Lower leg skin (tissue), 4 donors: ENCODE data around the gene TEN1. TPM values are rescaled to one million over a fixed set of nuclear protein-coding genes. Genes with fewer than 3 reads are reported as not detected.

Experiments used
- DNase-seq, 2 donors: peaks; one replicate each; pipeline ENCODE4 v3.0.0-alpha.2; 2019; ENCODE audit warnings: low spot score in 2 of 2
- H3K4me3 ChIP-seq: fragments of 200-600 bp; sonication (generic); 2 replicates; pipeline ENCODE4 v1.5.1; 2017; ENCODE audit warnings: mild to moderate bottlenecking, low read depth; ENCODE audit not compliant: poor library complexity, severe bottlenecking
- CTCF ChIP-seq, 3 donors: fragments of 450-650 bp; IDR thresholded peaks; one replicate each; pipeline ENCODE4 v1.5.1; 2016; ENCODE audit warnings: antibody characterized with exemption in 3 of 3, mild to moderate bottlenecking in 3 of 3, moderate library complexity in 2 of 3
- POLR2A ChIP-seq, 2 donors: fragments of 450-650 bp; IDR thresholded peaks; one replicate each; pipeline ENCODE4 v1.6.1; 2016 to 2017; ENCODE audit warnings: antibody characterized with exemption in 2 of 2, mild to moderate bottlenecking in 1 of 2, moderate library complexity in 1 of 2
- WGBS, 2 donors: methylation state at CpG; one replicate each; pipeline ENCODE4 v1.1.5; 2018; 5-methylcytosine and 5-hydroxymethylcytosine counted together
- intact Hi-C: fragments of 100-400 bp; cut with DNase I; formaldehyde crosslinking; loops from one replicate; pipeline ENCODE4 v1.15.0; 2023; ENCODE audit warnings: low total_unique reads
- total RNA-seq, 4 donors: library from RNA; depleted of rRNA; stranded (reverse); fragments of >200 nt; gene quantifications; one replicate each; pipeline ENCODE4 v1.1.0, GENCODE V29; 2016

TEN1 gene
- total RNA-seq, 4 donors from 2014 or later: 43.7 to 57.9 (median 49.7) TPM

- WGBS, 2 donors: 89 to 92% methylated on average over 36 to 37 of the region's 39 CpGs
- DNase-seq: no peak
- no peak overlapping the region for H3K4me3 ChIP-seq
- intact Hi-C loops: loop anchor here (5.0 kb wide), 1 partner anchor 100 kb away; no protein-coding TSS in a partner anchor
- TF ChIP-seq CTCF (IDR thresholded peaks at IDR 0.05) (no peak), POLR2A (IDR thresholded peaks at IDR 0.05) (no peak)
Measured at GRCh38 chr17:76007131-76007849, 28.2 kb downstream of the TEN1 start.

- 81 to 86% methylated on average over 16 of the region's 16 CpGs for WGBS, 2 donors
- no peak for DNase-seq
- no peak for TF ChIP-seq POLR2A (IDR thresholded peaks at IDR 0.05)
- no peak for TF ChIP-seq CTCF (IDR thresholded peaks at IDR 0.05)
- intact Hi-C loops: loop anchor here (5.0 kb wide), 1 partner anchor 101 kb away; no protein-coding TSS in a partner anchor
- H3K4me3 ChIP-seq: no peak overlapping the region
Measured at GRCh38 chr17:76007850-76008165, 28.8 kb downstream of the TEN1 start.

DNA sequence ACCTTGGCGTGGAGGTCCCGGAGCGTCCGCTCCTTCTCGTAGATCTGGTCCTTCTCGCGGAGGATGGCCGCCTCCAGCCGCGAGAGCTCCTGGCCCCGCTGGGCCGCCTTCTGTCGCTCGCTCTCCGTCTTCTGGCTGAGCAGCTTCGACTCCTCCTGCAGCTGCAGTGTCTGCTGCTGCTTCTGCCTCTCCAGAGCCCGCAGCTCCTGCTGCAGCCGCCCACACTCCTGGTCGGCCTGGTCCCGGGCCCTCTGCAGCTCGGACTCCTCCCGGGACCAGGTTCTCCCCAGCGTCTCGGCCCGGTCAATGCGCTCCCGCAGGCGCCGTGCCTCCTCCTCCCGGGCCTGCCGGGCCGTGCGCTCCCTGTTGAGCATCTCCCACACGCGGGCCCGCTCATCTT lies 29.2 kb downstream of the TEN1 start:
- no peak overlapping the region for H3K4me3 ChIP-seq
- WGBS, 2 donors: 89 to 95% methylated on average over 36 of the region's 36 CpGs
- no peak for DNase-seq
- TF ChIP-seq POLR2A (IDR thresholded peaks at IDR 0.05) (no peak), CTCF (IDR thresholded peaks at IDR 0.05) (no peak)
- intact Hi-C loops: loop anchor here (5.0 kb wide), 1 partner anchor 101 kb away; no protein-coding TSS in a partner anchor

- no peak for DNase-seq
- 93% methylated on average over 56 of the region's 56 CpGs for WGBS, 2 donors
- H3K4me3 ChIP-seq: no peak overlapping the region
- TF ChIP-seq POLR2A (IDR thresholded peaks at IDR 0.05): no peak
- no peak for TF ChIP-seq CTCF (IDR thresholded peaks at IDR 0.05)
- intact Hi-C loops: loop anchor here (5.0 kb wide), 1 partner anchor 102 kb away; no protein-coding TSS in a partner anchor
Measured at GRCh38 chr17:76008630-76009425, 29.8 kb downstream of the TEN1 start.

- no peak for DNase-seq
- no peak overlapping the region for H3K4me3 ChIP-seq
- intact Hi-C loops: loop anchor here (5.0 kb wide), 1 partner anchor 102 kb away; no protein-coding TSS in a partner anchor
- no peak for TF ChIP-seq CTCF (IDR thresholded peaks at IDR 0.05)
- no peak for TF ChIP-seq POLR2A (IDR thresholded peaks at IDR 0.05)
- WGBS, 2 donors: 95% methylated on average over 20 of the region's 20 CpGs
Measured at GRCh38 chr17:76009447-76009846, 30.4 kb downstream of the TEN1 start.
